Endothelial cell of umbilical vein (primary cell): ENCODE results near the gene CEP83. TPM values are rescaled to one million over a fixed set of nuclear protein-coding genes. Genes with fewer than 3 reads are reported as not detected.

Experiments used
- BruUV-seq: library from RNA; stranded (reverse); fragments of 400-500 nt; replicated peaks from 2 replicates; lab custom pipeline; 2021; lab: Mats Ljungman, UMichigan
- CTCF ChIA-PET: fragments of 300-600, 350-600 bp; sonication (Branson Sonifier 250); formaldehyde crosslinking; loops from one replicate; lab custom pipeline; 2021; ENCODE audit warnings: antibody characterized with exemption, inconsistent platforms; lab: Charles Lee
- POLR2A ChIA-PET: fragments of 300-600, 350-600 bp; sonication (Branson Sonifier 250); formaldehyde crosslinking; loops from one replicate; lab custom pipeline; 2021; ENCODE audit warnings: antibody characterized with exemption, inconsistent platforms; lab: Charles Lee
- DNase-seq: peaks from one replicate; pipeline ENCODE4 v3.0.0-alpha.2; 2011; ENCODE audit warnings: low read depth, low spot score
- FAIRE-seq: peaks from 2 replicates; lab custom pipeline; 2011; peaks lifted over from hg19 to GRCh38; lab: Jason Lieb, UNC
- H2AFZ ChIP-seq: 2 replicates; pipeline ENCODE4 v1.6.0; 2012; ENCODE audit warnings: low read depth, low read length, control low read depth, inconsistent platforms
- H3K27ac ChIP-seq: 2 replicates; pipeline ENCODE4 v1.5.1; 2011; ENCODE audit warnings: low read depth, mild to moderate bottlenecking, control low read depth, low read length, moderate library complexity; ENCODE audit not compliant: insufficient read depth
- H3K27me3 ChIP-seq, 2 experiments: 2 replicates each; pipeline versions ENCODE4 v1.6.0 to v1.6.1; 2011; ENCODE audit warnings: low read length in 2 of 2, mixed read lengths in 1 of 2; ENCODE audit not compliant: control insufficient read depth in 2 of 2, insufficient read depth in 2 of 2
- H3K36me3 ChIP-seq, 2 experiments: 2 replicates in 1 of 2; 3 replicates in 1 of 2; pipeline ENCODE4 v1.5.1; 2011; ENCODE audit warnings: low read length in 2 of 2, mild to moderate bottlenecking in 1 of 2, moderate library complexity in 1 of 2; ENCODE audit not compliant: control insufficient read depth in 2 of 2, insufficient read depth in 2 of 2; ENCODE audit errors: extremely low read depth in 1 of 2
- H3K4me1 ChIP-seq: 3 replicates; pipeline ENCODE4 v1.5.1; 2011; ENCODE audit warnings: mild to moderate bottlenecking, low read length; ENCODE audit not compliant: control insufficient read depth, insufficient read depth; ENCODE audit errors: extremely low read depth
- H3K4me2 ChIP-seq: 2 replicates; pipeline ENCODE4 v1.6.1; 2011; ENCODE audit warnings: low read length, control low read depth, mixed read lengths; ENCODE audit not compliant: insufficient read depth
- H3K4me3 ChIP-seq, 3 experiments: fragments of 200-600 bp in 1 of 3; sonication (generic), shearing (Covaris generic) in 1 of 3; replicated peaks in 1 of 3; 2 replicates each; pipeline ENCODE4 v1.5.1; 2011 to 2016; ENCODE audit warnings: control low read depth in 3 of 3, low read length in 3 of 3, mild to moderate bottlenecking in 2 of 3, inconsistent platforms in 1 of 3, low read depth in 1 of 3, moderate library complexity in 1 of 3; ENCODE audit not compliant: insufficient read depth in 1 of 3
- H3K79me2 ChIP-seq: 2 replicates; pipeline ENCODE4 v1.6.0; 2012; ENCODE audit warnings: low read length, inconsistent platforms; ENCODE audit not compliant: control insufficient read depth, insufficient read depth
- H3K9ac ChIP-seq: replicated peaks from 2 replicates; pipeline ENCODE3; 2011; ENCODE audit warnings: low read length, control low read depth; ENCODE audit not compliant: insufficient read depth; ENCODE audit errors: extremely low read depth
- H3K9me1 ChIP-seq: replicated peaks from 3 replicates; pipeline ENCODE4 v1.6.0; 2011; ENCODE audit warnings: mild to moderate bottlenecking, low read length; ENCODE audit not compliant: control insufficient read depth, insufficient read depth; ENCODE audit errors: extremely low read depth
- H3K9me3 ChIP-seq: replicated peaks from 2 replicates; pipeline ENCODE4 v1.5.1; 2012; ENCODE audit warnings: low read length, inconsistent platforms; ENCODE audit not compliant: control insufficient read depth, insufficient read depth
- H4K20me1 ChIP-seq: replicated peaks from 2 replicates; pipeline ENCODE3; 2011; ENCODE audit warnings: mild to moderate bottlenecking, low read length; ENCODE audit not compliant: control insufficient read depth, insufficient read depth; ENCODE audit errors: extremely low read depth
- CTCF ChIP-seq, 2 donors: IDR thresholded peaks; 1 replicate in 1 of 2; 2 replicates in 1 of 2; pipeline ENCODE4 v1.5.1; 2011; ENCODE audit warnings: low read length in 2 of 2, mild to moderate bottlenecking in 2 of 2, moderate library complexity in 2 of 2, control low read depth in 1 of 2, inconsistent platforms in 1 of 2, low read depth in 1 of 2; ENCODE audit not compliant: insufficient read depth in 1 of 2; ENCODE audit errors: extremely low read depth in 1 of 2
- EZH2 ChIP-seq: IDR thresholded peaks from 2 replicates; pipeline ENCODE4 v1.6.1; 2012; ENCODE audit warnings: borderline replicate concordance, low read depth, mild to moderate bottlenecking, moderate library complexity, low read length, inconsistent platforms; ENCODE audit not compliant: severe bottlenecking
- FOS ChIP-seq: IDR thresholded peaks from 2 replicates; pipeline ENCODE4 v1.6.1; 2011; ENCODE audit warnings: mild to moderate bottlenecking, low read length, moderate library complexity, borderline replicate concordance; ENCODE audit not compliant: insufficient read depth
- GATA2 ChIP-seq: IDR thresholded peaks from 2 replicates; pipeline ENCODE4 v1.7.0; 2011; ENCODE audit warnings: low read depth, mild to moderate bottlenecking, moderate library complexity, mixed read lengths, low read length; ENCODE audit not compliant: insufficient read length, insufficient read depth
- JUN ChIP-seq: IDR thresholded peaks from 2 replicates; pipeline ENCODE4 v1.6.1; 2011; ENCODE audit warnings: borderline replicate concordance, low read depth; ENCODE audit not compliant: insufficient read length, insufficient read depth
- MAX ChIP-seq: IDR thresholded peaks from 2 replicates; pipeline ENCODE4 v1.6.1; 2011; ENCODE audit not compliant: insufficient read depth, insufficient read length
- MYC ChIP-seq: IDR thresholded peaks from one replicate; pipeline ENCODE4 v1.6.1; 2011; ENCODE audit warnings: mild to moderate bottlenecking, low read depth, low read length
- POLR2A ChIP-seq: IDR thresholded peaks from 2 replicates; pipeline ENCODE4 v1.6.1; 2012; ENCODE audit warnings: low read depth, mild to moderate bottlenecking, control low read depth, low read length
- POLR2AphosphoS5 ChIP-seq: IDR thresholded peaks from 2 replicates; pipeline ENCODE4 v1.6.1; 2012; ENCODE audit warnings: low read depth, mild to moderate bottlenecking, control low read depth, low read length, moderate library complexity; ENCODE audit not compliant: insufficient read depth
- dilution Hi-C: fragments of 300-500 bp; cut with MboI; formaldehyde crosslinking; loops from one replicate; pipeline ENCODE4 v1.15.0; 2019; ENCODE audit warnings: low sequenced_read_pairs; ENCODE audit not compliant: extremely low pct_ligation_motif_present
- intact Hi-C: fragments of 100-400 bp; cut with micrococcal nuclease; formaldehyde crosslinking; loops from one replicate; pipeline ENCODE4 v1.10.0; 2022
- polyA plus RNA-seq, 4 experiments: library from polyadenylated mRNA; depleted of rRNA in 3 of 4; stranded (reverse) in 3 of 4; unstranded in 1 of 4; fragments of >200 nt; gene quantifications; 2 replicates each; pipeline versions ENCODE4 v1.2.1 to v1.2.3, GENCODE V29; 2011 to 2012; ENCODE audit warnings: missing spikeins in 1 of 4
- total RNA-seq: library from RNA; stranded (reverse); gene quantifications from 2 replicates; pipeline ENCODE4 v1.2.3, GENCODE V29; 2021

CEP83 gene
- total and polyA plus RNA-seq, 2 donors (not counting 3 experiments of a cell fraction or from before 2014, with no cell fraction given) = 2.9 to 15.3 TPM

DNA sequence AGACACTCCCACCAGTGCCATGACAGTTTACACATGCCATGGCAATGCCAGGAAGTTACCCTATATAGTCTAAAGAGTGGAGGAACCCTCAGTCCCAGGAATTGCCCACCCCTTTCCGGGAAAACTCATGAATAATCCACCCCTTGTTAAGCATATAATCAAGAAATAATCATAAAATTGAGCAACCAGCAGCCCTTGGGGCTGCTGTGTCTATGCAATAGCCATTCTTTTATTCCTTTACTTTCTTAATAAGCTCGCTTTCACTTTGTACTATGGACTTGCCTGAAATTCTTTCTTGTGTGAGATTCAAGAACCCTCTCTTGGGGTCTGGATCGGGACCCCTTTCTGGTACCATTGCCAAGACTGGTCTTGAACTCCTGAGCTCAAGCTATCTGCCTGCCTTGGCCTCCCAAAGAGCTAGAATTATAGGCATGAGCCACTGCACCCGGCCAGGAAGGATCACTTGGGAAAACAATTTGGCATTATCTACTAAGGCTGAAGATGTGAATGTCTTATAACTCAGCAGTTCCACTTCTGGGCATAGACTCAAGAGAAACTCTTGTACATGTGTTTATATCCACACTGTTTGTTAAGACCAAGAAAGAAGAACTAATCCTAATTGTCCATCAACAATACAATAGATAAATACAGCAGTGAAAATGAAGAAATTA lies 35.9 kb upstream of the CEP83 start:
- H3K9me1 ChIP-seq = no peaks in the 10 kb centered on the region
- TF ChIP-seq MYC (no peak), FOS (no peak), JUN (no peak), CTCF (IDR thresholded peaks at IDR 0.05; ENCODE audit: extremely low read depth in 1 of 2, insufficient read depth in 1 of 2, low read depth in 1 of 2, low read length in 2 of 2) (no peak), MAX (no peak), POLR2AphosphoS5 (no peak), EZH2 (no peak), POLR2A (no peak), GATA2 (no peak)
- H3K36me3 ChIP-seq = no peaks in the 10 kb centered on the region
- H3K9ac ChIP-seq = no peak overlapping the region
- no peaks in the 10 kb centered on the region for H4K20me1 ChIP-seq
- ChIA-PET POLR2A (no interaction called here), CTCF (interaction anchor here (0.6 kb wide), 1 partner anchor 456 kb away, joined by 3 read pairs; no protein-coding TSS in a partner anchor)
- peaks cover 3 to 13% of the 10 kb centered on the region in 2 experiments for H3K27me3 ChIP-seq
- no peak overlapping the region for H3K27ac ChIP-seq
- H3K4me2 ChIP-seq = no peak overlapping the region
- dilution Hi-C loops (no loop called here), intact Hi-C loops (no loop called here)
- no peak overlapping the region for H3K4me3 ChIP-seq
- no peak overlapping the region for H2AFZ ChIP-seq
- no peaks in the 10 kb centered on the region for H3K79me2 ChIP-seq
- H3K9me3 ChIP-seq = no peaks in the 10 kb centered on the region
- BruUV-seq = no TSS peak
- FAIRE-seq = no peak
- no peak for DNase-seq
- no peaks in the 10 kb centered on the region for H3K4me1 ChIP-seq
